GM12864 (cell line): ENCODE data around the gene GUCY1B1.

Experiments
- DNase-seq: peaks from one replicate; pipeline ENCODE4 v3.0.0-alpha.2; 2011; ENCODE audit warnings: low read depth
- H3K4me3 ChIP-seq: 2 replicates; pipeline ENCODE4 v1.5.1; 2011; ENCODE audit warnings: mild to moderate bottlenecking, low read depth, low read length, control low read depth
- TF ChIP-seq, protein P1 (sequence below): IDR thresholded peaks from 2 replicates; pipeline ENCODE4 v1.5.1; 2011; ENCODE audit warnings: low read depth, mild to moderate bottlenecking, moderate library complexity, low read length, control low read depth, inconsistent platforms; ENCODE audit errors: missing control alignments

The GUCY1B1 gene

DNA sequence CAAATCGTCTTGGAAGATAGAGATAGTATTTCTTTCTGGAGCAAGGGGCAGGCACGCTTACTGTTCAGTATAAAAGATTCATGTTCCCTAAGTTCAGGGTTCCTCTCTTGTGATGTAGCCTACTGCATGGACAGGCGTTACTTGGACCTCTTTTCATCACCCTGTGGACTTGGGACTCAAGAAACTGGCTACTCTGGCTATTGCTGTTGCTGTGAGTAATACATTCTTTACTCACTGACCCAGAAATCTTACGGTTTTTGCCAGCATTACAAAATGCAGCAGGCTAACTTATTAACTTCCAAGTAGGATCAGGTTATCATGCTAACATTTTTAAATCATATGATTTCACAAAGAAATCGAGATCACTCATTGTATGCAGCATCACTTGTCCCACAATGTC, 12.8 kb upstream of the GUCY1B1 start:
- H3K4me3 ChIP-seq, result no peak overlapping the region
- DNase-seq, result no peak
- TF ChIP-seq, protein P1, sequence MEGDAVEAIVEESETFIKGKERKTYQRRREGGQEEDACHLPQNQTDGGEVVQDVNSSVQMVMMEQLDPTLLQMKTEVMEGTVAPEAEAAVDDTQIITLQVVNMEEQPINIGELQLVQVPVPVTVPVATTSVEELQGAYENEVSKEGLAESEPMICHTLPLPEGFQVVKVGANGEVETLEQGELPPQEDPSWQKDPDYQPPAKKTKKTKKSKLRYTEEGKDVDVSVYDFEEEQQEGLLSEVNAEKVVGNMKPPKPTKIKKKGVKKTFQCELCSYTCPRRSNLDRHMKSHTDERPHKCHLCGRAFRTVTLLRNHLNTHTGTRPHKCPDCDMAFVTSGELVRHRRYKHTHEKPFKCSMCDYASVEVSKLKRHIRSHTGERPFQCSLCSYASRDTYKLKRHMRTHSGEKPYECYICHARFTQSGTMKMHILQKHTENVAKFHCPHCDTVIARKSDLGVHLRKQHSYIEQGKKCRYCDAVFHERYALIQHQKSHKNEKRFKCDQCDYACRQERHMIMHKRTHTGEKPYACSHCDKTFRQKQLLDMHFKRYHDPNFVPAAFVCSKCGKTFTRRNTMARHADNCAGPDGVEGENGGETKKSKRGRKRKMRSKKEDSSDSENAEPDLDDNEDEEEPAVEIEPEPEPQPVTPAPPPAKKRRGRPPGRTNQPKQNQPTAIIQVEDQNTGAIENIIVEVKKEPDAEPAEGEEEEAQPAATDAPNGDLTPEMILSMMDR, result no peak

DNA sequence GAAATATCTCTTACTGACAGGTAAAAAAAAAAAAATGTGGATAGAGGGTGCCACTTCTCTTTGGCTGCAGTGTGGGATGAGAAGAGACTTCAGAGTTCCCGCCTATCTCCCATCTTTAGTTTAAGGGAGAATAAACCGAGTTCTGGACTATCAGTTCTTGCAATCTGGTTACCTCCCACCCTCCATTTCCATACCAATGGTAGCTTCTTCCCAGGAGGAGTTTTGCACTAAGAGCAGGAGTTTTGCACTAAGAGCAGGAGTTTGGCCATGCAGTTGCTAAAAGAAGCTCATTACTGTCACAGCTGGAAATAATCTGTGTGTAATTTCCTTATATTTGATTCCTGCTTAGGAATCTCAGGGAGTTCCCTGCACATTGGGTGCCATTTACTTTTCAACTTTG, 10.8 kb upstream of the GUCY1B1 start:
- TF ChIP-seq, protein P1, result no peak
- no peak for DNase-seq
- H3K4me3 ChIP-seq, result no peak overlapping the region

DNA sequence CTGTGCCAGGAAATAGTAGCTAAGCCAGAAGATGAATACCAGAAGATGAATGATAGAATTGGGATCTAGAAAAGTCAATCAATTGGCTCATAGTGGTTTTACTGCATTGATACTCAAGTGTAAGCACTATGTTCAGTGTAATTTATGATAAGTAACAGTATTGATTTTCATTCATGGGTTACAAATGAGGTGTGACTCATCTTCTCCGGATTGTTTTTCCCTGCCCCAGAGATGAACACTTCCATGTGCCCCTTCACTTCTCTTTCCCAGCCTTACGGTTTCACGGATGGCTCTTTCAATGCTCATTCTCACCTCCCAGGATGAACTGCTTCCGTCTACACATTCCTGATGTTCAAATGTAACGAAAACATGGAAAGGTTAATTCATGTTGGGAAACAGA, 9.8 kb upstream of the GUCY1B1 start:
- TF ChIP-seq, protein P1, result no peak
- DNase-seq, result no peak
- no peak overlapping the region for H3K4me3 ChIP-seq

DNA sequence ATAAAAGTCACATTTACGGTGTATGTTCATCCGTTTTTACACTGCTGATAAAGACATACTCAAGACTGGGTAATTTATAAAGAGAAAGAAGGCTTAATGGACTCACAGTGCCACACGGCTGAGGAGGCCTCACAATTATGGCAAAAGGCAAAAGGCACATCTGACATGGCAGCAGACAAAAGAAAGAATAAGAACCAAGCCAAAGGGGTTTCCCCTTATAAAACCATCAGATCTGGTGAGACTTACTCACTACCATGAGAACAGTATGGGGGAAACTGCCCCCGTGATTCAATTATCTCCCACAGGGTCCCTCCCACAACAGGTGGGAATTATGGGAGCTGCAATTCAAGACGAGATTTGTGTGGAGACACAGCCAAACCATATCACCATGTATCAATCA, 7.3 kb upstream of the GUCY1B1 start:
- DNase-seq, result no peak
- TF ChIP-seq, protein P1, result no peak
- H3K4me3 ChIP-seq, result no peak overlapping the region

DNA sequence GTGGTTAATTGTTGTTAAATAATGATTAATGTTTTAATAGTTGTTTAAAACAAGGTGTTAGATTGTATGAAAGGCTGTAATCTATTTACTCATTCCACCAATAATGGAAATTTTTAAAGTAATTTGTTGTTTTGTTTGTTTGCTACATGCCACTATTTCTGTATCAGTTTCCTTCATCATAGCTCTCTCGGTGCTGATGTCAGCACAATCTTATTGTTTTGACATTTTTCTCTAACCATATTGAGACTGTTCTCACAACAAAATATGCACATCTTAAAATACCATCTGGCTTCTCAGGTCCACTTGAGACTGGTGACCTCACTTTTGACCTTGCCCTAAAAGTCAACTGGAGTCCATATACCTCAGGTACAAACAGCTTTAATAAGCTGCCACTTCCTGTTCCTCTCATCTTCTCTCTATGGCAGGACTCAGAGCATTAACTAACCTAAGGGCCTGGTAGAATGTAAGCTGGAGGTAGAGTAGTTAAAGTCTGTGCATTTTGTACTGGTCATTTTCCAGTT, 1.0 kb upstream of the GUCY1B1 start:
- TF ChIP-seq, protein P1, result no peak
- H3K4me3 ChIP-seq, result no peak overlapping the region
- DNase-seq, result no peak

DNA sequence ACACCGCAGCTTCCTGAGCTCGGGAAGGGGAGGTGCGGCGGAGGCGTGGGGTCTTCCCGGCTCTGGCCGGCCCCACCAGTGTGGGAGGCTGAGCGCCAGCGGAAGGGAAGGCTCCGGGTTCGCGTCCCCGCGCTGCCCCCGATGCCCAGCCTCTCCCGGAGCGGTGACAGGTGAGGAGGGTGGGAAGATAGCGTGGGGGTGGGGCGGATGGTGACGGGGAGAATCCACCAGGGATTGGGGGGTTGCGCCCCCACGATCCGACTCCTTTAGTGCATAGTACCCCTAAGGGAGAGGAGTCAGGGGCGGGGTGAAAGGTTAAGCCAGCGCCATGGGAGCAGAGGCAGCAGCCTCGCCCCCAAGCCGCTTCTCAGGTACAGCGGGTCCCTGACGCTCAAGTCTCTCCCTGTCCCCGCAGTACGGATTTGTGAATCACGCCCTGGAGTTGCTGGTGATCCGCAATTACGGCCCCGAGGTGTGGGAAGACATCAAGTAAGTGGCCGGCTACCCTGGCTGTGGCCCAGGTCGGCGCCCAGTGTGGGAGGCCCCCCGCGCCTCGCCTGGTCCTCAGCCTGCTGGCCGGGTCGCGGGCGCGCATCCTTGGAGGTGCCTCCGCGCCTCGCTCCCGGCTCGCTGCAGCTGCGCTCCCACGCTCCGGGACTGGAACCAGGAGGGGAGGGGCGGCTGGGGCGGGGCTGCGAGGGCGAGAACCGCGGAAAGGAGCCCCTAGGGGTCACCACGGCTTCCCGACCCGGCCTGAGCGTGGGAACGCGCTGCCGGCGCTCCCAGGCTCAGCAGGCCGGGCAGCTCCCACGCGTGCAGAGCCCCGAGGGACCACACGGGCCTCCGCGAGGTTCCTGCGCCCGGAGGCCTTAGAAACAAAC, 791 bp downstream of the GUCY1B1 start:
- no peak overlapping the region for H3K4me3 ChIP-seq
- TF ChIP-seq, protein P1, result no peak
- no peak for DNase-seq
